ENCODE results near the gene CCR7. TPM values are rescaled to one million over a fixed set of nuclear protein-coding genes. Genes with fewer than 3 reads are reported as not detected.
A peak's percentile ranks its signal among the peaks of the same experiment; 100 is the strongest.

CCR7 gene
- total RNA-seq, 4 donors from 2014 or later, result 0.37 to 1.9 TPM; not detected in 2

- DNase-seq (ENCODE audit: low spot score) (peak; percentile 95), ATAC-seq (ENCODE audit: low FRiP score) (peak; percentile 91)
- TF ChIP-seq CTCF (IDR thresholded peaks at IDR 0.05), result peak in 2 of 3 donors; percentile 66 to 93
Measured at GRCh38 chr17:40559954-40560591, 5.2 kb downstream of the CCR7 start.

- ATAC-seq (ENCODE audit: low FRiP score) (no peak), DNase-seq (ENCODE audit: low spot score) (no peak)
- no peak for TF ChIP-seq CTCF (IDR thresholded peaks at IDR 0.05)
Measured at GRCh38 chr17:40559564-40559916, 5.7 kb downstream of the CCR7 start.

- DNase-seq (ENCODE audit: low spot score), result no peak
- TF ChIP-seq CTCF (IDR thresholded peaks at IDR 0.05), result no peak
Measured at GRCh38 chr17:40558890-40559563, 6.2 kb downstream of the CCR7 start.

GRCh38 chr17:40558300-40558889 lies 6.9 kb downstream of the CCR7 start:
- TF ChIP-seq CTCF (IDR thresholded peaks at IDR 0.05), result no peak
- no peak for ATAC-seq (ENCODE audit: low FRiP score)
- no peak for DNase-seq (ENCODE audit: low spot score)

More at GRCh38 chr17:40558890-40559563, 6.2 kb downstream of the CCR7 start:
- no peak for ATAC-seq (ENCODE audit: low FRiP score)

GRCh38 chr17:40557531-40558299 lies 7.6 kb downstream of the CCR7 start:
- TF ChIP-seq CTCF (IDR thresholded peaks at IDR 0.05), result no peak
- ATAC-seq (ENCODE audit: low FRiP score) (no peak), DNase-seq (ENCODE audit: low spot score) (no peak)

- DNase-seq (ENCODE audit: low spot score) (no peak), ATAC-seq (ENCODE audit: low FRiP score) (no peak)
- no peak for TF ChIP-seq CTCF (IDR thresholded peaks at IDR 0.05)
Measured at GRCh38 chr17:40556884-40557414, 8.3 kb downstream of the CCR7 start.
